ENCODE measurements around the gene APLP2.

APLP2 gene

GRCh38 chr11:130122141-130122575, 52.5 kb downstream of the APLP2 start:
- DNase-seq: peak; percentile 71

GRCh38 chr11:130123414-130124040, 53.8 kb downstream of the APLP2 start:
- DNase-seq: no peak

- no peak for DNase-seq
Observed at GRCh38 chr11:130124096-130124495, 54.4 kb downstream of the APLP2 start.

DNA sequence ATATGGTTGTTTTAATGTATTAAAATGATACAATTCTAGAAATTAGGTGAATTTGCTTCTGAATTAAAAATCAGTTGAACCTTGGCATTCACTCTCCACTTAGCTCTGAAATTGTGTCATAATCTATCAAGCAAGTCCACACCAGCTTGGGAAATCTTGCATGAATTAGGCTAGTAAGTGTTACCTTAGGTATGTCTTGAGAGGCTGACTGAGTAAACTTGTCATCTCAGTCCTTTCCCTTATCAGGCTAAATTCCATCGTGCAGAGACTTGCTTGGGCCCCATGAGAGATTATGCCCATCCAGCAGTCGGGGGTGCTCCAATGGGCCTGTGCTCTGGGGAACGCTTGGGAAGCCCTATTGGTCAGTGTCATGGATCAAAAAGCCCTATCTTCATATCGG, 55.9 kb downstream of the APLP2 start:
- DNase-seq: no peak

DNA sequence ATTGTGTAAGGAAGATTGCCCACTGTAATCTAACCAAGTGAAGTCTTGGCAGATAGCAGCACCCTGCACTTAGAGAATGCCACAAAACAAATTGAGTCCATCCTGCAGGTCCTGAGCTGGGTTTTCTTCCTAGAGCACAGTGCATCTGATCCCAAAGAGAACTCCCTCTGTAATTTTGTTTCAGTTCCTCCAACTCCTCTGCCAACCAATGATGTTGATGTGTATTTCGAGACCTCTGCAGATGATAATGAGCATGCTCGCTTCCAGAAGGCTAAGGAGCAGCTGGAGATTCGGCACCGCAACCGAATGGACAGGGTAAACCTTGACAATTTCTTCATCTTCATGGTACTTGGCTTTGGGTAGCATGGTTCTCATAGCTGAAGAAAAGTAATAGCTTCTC, 56.8 kb downstream of the APLP2 start:
- no peak for DNase-seq

DNA sequence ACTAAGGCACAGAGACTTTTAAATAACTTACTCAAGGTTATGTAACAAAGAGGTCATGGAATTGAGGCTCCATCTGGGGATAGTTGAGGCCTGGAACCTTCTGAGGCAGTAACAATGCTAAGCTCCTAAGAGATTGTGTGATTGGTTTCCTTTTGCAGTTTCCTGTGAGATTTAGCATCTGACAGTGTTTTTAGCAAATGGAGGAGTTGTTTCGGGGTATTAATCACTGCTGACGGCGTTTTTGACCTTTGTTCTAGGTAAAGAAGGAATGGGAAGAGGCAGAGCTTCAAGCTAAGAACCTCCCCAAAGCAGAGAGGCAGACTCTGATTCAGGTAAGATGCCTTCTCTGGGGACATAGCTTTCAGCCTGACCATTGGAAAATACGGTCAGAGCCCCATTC, 57.8 kb downstream of the APLP2 start:
- no peak for DNase-seq

GRCh38 chr11:130128626-130129025, 58.9 kb downstream of the APLP2 start:
- DNase-seq: no peak

GRCh38 chr11:130129922-130130321, 60.2 kb downstream of the APLP2 start:
- no peak for DNase-seq

- DNase-seq: peak; percentile 74
Observed at GRCh38 chr11:130131961-130132850, 62.5 kb downstream of the APLP2 start.

DNA sequence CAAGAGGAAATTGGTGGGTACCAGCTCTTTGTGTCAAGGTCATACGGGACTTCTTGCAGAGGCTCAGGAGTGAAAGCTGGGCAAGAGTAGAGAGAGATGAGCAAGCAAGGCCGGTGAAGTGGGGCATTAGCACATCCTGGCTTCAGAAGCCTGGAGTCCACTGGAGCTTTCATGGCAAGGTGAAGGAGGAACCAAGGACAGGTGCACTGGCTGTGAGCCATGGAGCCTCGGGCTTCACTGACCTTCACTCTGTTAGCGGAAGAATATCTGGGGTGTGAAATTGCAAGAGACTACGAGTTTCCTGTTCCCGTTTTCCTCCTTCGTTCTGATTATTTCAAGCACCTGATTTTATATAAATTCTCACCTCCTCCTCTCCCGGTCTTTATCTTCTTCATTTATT, 64.0 kb downstream of the APLP2 start:
- DNase-seq: no peak

- no peak for DNase-seq
Observed at GRCh38 chr11:130136107-130136506, 66.4 kb downstream of the APLP2 start.

- DNase-seq: no peak
Observed at GRCh38 chr11:130137999-130138398, 68.3 kb downstream of the APLP2 start.

- DNase-seq: no peak
Observed at GRCh38 chr11:130139401-130139800, 69.7 kb downstream of the APLP2 start.

- DNase-seq: no peak
Observed at GRCh38 chr11:130141561-130142341, 72.1 kb downstream of the APLP2 start.

- DNase-seq: no peak
Observed at GRCh38 chr11:130144141-130144540, 74.4 kb downstream of the APLP2 start.

DNA sequence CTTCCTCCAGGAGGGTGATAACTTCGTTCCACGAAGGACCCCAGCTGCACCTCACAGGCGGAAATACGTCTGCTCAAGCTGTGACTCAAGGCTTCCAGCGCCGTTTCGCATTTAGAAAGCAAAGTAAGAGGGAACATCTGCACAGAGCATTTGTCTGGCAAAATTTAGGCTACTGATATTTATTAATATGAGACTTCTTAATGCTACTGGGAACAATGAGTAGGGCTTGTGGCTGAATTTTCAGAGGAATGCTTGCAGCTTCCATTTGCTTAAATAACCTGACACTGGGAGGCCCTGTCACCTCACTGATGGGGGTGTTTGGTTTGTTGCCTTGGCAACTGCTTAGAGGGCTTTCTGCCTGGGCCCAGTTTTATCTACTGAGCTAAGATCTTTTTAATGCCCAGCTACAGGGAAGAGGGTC, 75.2 kb downstream of the APLP2 start:
- DNase-seq: no peak

DNA sequence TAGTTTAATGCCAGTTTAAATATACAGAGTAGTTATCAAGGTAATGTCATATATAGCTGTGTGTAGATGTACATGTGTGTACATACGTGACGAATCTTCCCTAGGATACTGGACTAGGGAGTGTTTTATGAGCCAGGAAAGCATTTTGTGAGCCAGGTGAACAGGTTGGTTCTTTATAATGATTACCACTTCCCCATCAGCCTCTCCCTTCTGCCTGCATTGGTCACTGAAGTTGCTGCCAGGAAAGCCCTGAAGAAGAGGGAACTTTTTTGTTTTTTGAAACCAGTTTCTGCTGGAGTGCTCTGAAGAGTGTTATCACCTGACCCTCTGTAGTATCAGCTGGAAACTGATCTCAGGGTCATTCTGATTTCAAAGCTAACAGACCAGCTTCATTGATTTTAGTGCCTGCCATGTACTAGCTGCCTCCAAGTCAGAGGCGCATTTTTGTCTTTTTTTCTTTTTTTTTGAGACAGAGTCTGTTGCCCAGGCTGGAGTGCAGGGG, 75.7 kb downstream of the APLP2 start:
- DNase-seq: no peak

- no peak for DNase-seq
Observed at GRCh38 chr11:130145975-130146776, 76.5 kb downstream of the APLP2 start.

DNA sequence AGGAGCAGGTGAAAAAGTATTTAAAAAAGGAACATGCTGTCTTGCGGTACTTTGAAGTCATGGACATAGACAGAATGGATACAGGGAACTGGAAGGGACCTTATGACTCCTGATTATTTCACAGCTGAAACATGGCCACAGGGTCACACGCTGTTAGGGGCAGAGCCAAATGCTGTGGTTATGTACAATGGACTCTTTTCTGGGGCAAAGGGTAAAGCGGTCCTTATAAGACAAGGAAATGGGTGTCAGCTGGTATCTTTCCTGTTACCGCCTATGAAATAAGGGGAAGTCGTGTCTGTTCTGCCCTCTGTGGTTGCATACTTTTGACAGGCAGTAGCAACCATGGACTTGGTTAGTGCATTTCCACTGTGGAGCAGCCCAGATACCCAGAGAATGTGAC, 77.1 kb downstream of the APLP2 start:
- DNase-seq: no peak

- no peak for DNase-seq
Observed at GRCh38 chr11:130148796-130149326, 79.2 kb downstream of the APLP2 start.

DNA sequence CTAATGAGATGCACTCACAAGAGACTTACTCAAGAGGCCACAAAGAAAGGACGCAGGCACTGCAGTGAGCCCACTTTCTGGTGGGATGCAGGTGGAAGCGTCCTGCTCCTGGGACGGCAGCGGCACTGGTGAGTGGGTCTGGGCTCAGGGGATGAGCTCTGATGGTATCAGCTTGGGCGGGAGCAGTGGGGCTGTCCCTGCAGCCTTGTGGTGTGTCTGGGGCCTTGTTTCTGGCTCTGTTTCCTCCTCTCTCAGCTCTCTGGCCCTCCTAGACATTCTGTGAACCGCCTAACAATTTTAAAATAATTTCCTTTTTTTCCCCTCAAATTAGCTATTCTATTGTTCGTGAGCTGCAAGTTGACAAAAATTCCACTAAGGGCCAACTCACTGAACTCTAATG, 81.1 kb downstream of the APLP2 start:
- DNase-seq: no peak

DNA sequence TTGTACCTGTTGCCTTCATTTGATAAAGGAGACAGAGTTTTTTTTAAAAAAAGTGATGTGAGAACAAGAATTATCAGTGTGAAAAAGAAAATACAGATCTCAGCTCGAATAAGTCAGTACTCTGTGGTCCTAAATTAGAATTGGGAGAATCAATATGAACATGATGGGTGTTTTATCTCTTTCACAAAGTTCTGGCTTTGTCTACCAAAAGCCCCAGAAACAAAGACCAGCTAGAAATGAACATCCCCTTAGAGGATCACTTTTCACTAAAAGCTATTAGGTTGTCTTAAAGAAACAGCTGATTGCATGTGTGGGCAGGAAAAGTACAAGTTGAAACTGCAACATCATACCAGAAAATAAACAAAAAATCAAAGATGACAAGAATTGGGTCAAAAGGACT, 81.5 kb downstream of the APLP2 start:
- DNase-seq: no peak
